H1 (cell line): ENCODE results near the gene PLXNA4. TPM values are rescaled to one million over a fixed set of nuclear protein-coding genes. Genes with fewer than 3 reads are reported as not detected.

Experiments used
- CTCF ChIA-PET: fragments of 300-600 bp; sonication (Branson Sonifier 250); formaldehyde crosslinking; loops from one replicate; lab custom pipeline; 2021; ENCODE audit not compliant: partially characterized antibody; lab: Charles Lee
- POLR2A ChIA-PET: fragments of 300-600 bp; sonication (Branson Sonifier 250); formaldehyde crosslinking; loops from one replicate; lab custom pipeline; 2021; ENCODE audit warnings: inconsistent platforms; ENCODE audit not compliant: partially characterized antibody; lab: Charles Lee
- DNase-seq, 2 experiments: peaks; one replicate each; pipeline versions ENCODE4 v3.0.0 to v3.0.0-alpha.2; 2010 to 2022; ENCODE audit warnings: low spot score in 2 of 2, low read depth in 1 of 2, mixed read lengths in 1 of 2
- FAIRE-seq: peaks from 2 replicates; lab custom pipeline; 2011; peaks lifted over from hg19 to GRCh38; lab: Jason Lieb, UNC
- H2AFZ ChIP-seq: 2 replicates; pipeline ENCODE4 v1.8.1; 2012; ENCODE audit warnings: low read length, inconsistent platforms
- H2AK5ac ChIP-seq: 2 replicates; pipeline ENCODE4 v1.6.1; 2013; ENCODE audit warnings: low read depth, low read length
- H2BK120ac ChIP-seq: replicated peaks from 2 replicates; pipeline ENCODE3; 2013; ENCODE audit warnings: low read depth, low read length, inconsistent platforms
- H2BK12ac ChIP-seq: 2 replicates; pipeline ENCODE4 v1.6.1; 2013; ENCODE audit warnings: low read depth, low read length
- H2BK15ac ChIP-seq: 2 replicates; pipeline ENCODE4 v1.6.1; 2013; ENCODE audit warnings: low read length
- H2BK20ac ChIP-seq: 2 replicates; pipeline ENCODE4 v1.6.1; 2013; ENCODE audit warnings: low read length
- H2BK5ac ChIP-seq: 2 replicates; pipeline ENCODE4 v1.6.1; 2013; ENCODE audit warnings: low read depth, low read length
- H3K14ac ChIP-seq: 2 replicates; pipeline ENCODE4 v1.6.1; 2013; ENCODE audit warnings: inconsistent platforms; ENCODE audit not compliant: insufficient read length
- H3K18ac ChIP-seq: 2 replicates; pipeline ENCODE4 v1.6.1; 2013; ENCODE audit warnings: low read length; ENCODE audit errors: extremely low read depth
- H3K23ac ChIP-seq: 2 replicates; pipeline ENCODE4 v1.6.1; 2013; ENCODE audit warnings: inconsistent platforms; ENCODE audit not compliant: insufficient read length
- H3K23me2 ChIP-seq: 2 replicates; pipeline ENCODE4 v1.6.1; 2013; ENCODE audit warnings: low read depth, low read length
- H3K27ac ChIP-seq: 2 replicates; pipeline ENCODE4 v1.6.1; 2011; ENCODE audit warnings: low read depth, low read length, inconsistent platforms
- H3K27me3 ChIP-seq, 4 experiments: replicated peaks in 1 of 4; 1 replicate in 1 of 4; 2 replicates in 3 of 4; pipeline versions ENCODE4 v1.6.1 to v1.8.1; 2011 to 2013; ENCODE audit warnings: low read length in 3 of 4, mild to moderate bottlenecking in 3 of 4, inconsistent platforms in 2 of 4, mixed read lengths in 2 of 4, moderate library complexity in 1 of 4; ENCODE audit not compliant: control insufficient read depth in 3 of 4, insufficient read depth in 3 of 4; ENCODE audit errors: extremely low read depth in 1 of 4
- H3K36me3 ChIP-seq, 4 experiments: 2 replicates each; pipeline versions ENCODE4 v1.6.1 to v1.8.1; 2011 to 2013; ENCODE audit warnings: mild to moderate bottlenecking in 4 of 4, low read length in 3 of 4, moderate library complexity in 2 of 4, control low read depth in 1 of 4, inconsistent platforms in 1 of 4; ENCODE audit not compliant: insufficient read depth in 4 of 4, control insufficient read depth in 2 of 4
- H3K4ac ChIP-seq: replicated peaks from 2 replicates; pipeline ENCODE3; 2013; ENCODE audit warnings: low read length, low read depth, mixed read lengths, inconsistent platforms; ENCODE audit not compliant: insufficient read length
- H3K4me1 ChIP-seq, 4 experiments: replicated peaks in 1 of 4; 1 replicate in 1 of 4; 2 replicates in 3 of 4; pipeline versions ENCODE4 v1.6.1 to v1.8.1; 2011 to 2013; ENCODE audit warnings: low read length in 3 of 4, inconsistent platforms in 2 of 4, mixed read lengths in 1 of 4; ENCODE audit not compliant: insufficient read depth in 4 of 4, control insufficient read depth in 3 of 4
- H3K4me2 ChIP-seq, 2 experiments: 2 replicates each; pipeline versions ENCODE4 v1.6.1 to v1.8.1; 2011 to 2013; ENCODE audit warnings: low read depth in 2 of 2, low read length in 2 of 2, control low read depth in 1 of 2, inconsistent platforms in 1 of 2, mild to moderate bottlenecking in 1 of 2; ENCODE audit not compliant: insufficient read depth in 1 of 2
- H3K4me3 ChIP-seq, 4 experiments: fragments of 200-600, 300-600 bp in 1 of 4; sonication (generic), shearing (Covaris generic), sonication (Bioruptor Twin) in 1 of 4; 2 replicates each; pipeline versions ENCODE4 v1.5.1 to v1.8.1; 2011 to 2016; ENCODE audit warnings: low read length in 4 of 4, low read depth in 3 of 4, control low read depth in 2 of 4, inconsistent platforms in 2 of 4, mild to moderate bottlenecking in 2 of 4, mixed read lengths in 1 of 4, moderate library complexity in 1 of 4; ENCODE audit not compliant: insufficient read depth in 2 of 4; ENCODE audit errors: extremely low read depth in 1 of 4
- H3K56ac ChIP-seq: replicated peaks from 2 replicates; pipeline ENCODE3; 2013; ENCODE audit warnings: low read depth, mild to moderate bottlenecking, mixed read lengths, low read length, inconsistent platforms; ENCODE audit not compliant: insufficient read length
- H3K79me1 ChIP-seq: 2 replicates; pipeline ENCODE4 v1.6.1; 2013; ENCODE audit warnings: low read depth, low read length, control low read depth
- H3K79me2 ChIP-seq, 2 experiments: 2 replicates each; pipeline versions ENCODE4 v1.6.1 to v1.8.1; 2012 to 2013; ENCODE audit warnings: low read length in 2 of 2, mild to moderate bottlenecking in 2 of 2, inconsistent platforms in 1 of 2; ENCODE audit not compliant: insufficient read depth in 2 of 2, control insufficient read depth in 1 of 2
- H3K9ac ChIP-seq, 4 experiments: replicated peaks in 1 of 4; 1 replicate in 1 of 4; 2 replicates in 3 of 4; pipeline versions ENCODE4 v1.6.1 to v1.8.1; 2011 to 2013; ENCODE audit warnings: low read depth in 3 of 4, low read length in 3 of 4, control low read depth in 2 of 4, mild to moderate bottlenecking in 2 of 4, moderate library complexity in 2 of 4, inconsistent platforms in 1 of 4; ENCODE audit errors: extremely low read depth in 1 of 4
- H3K9me3 ChIP-seq, 2 experiments: 2 replicates each; pipeline versions ENCODE4 v1.6.1 to v1.8.1; 2012 to 2013; ENCODE audit warnings: mild to moderate bottlenecking in 2 of 2, moderate library complexity in 2 of 2, control low read depth in 1 of 2, inconsistent platforms in 1 of 2, low read depth in 1 of 2, low read length in 1 of 2, mixed read lengths in 1 of 2; ENCODE audit not compliant: insufficient read depth in 2 of 2
- H4K20me1 ChIP-seq, 2 experiments: replicated peaks in 1 of 2; 2 replicates each; pipeline versions ENCODE3 to v1.8.1; 2011 to 2013; ENCODE audit warnings: inconsistent platforms in 2 of 2, low read length in 2 of 2, mild to moderate bottlenecking in 1 of 2; ENCODE audit not compliant: insufficient read depth in 2 of 2, control insufficient read depth in 1 of 2
- H4K5ac ChIP-seq: 2 replicates; pipeline ENCODE4 v1.6.1; 2013; ENCODE audit warnings: low read length, low read depth, mixed read lengths, inconsistent platforms; ENCODE audit not compliant: insufficient read length
- H4K8ac ChIP-seq: 2 replicates; pipeline ENCODE4 v1.8.0; 2013; ENCODE audit warnings: mild to moderate bottlenecking, moderate library complexity, low read length, inconsistent platforms; ENCODE audit not compliant: insufficient read depth; ENCODE audit errors: extremely low read depth
- H4K91ac ChIP-seq: replicated peaks from 2 replicates; pipeline ENCODE3; 2013; ENCODE audit warnings: low read length, mixed read lengths, inconsistent platforms; ENCODE audit not compliant: insufficient read length
- ASH2L ChIP-seq: fragments of 200-600, 300-600 bp; sonication (generic); IDR thresholded peaks from one replicate; pipeline ENCODE4 v1.7.1; 2017; ENCODE audit warnings: low read length
- BCL11A ChIP-seq, 2 experiments: IDR thresholded peaks; one replicate each; pipeline ENCODE4 v1.6.1; 2011; ENCODE audit warnings: low read depth in 2 of 2, low read length in 2 of 2, mild to moderate bottlenecking in 2 of 2
- KDM4A ChIP-seq: IDR thresholded peaks from one replicate; pipeline ENCODE4 v1.7.1; 2012; ENCODE audit warnings: low read depth, mild to moderate bottlenecking, moderate library complexity, low read length, inconsistent platforms; ENCODE audit not compliant: severe bottlenecking
- KDM5A ChIP-seq: fragments of 200-600 bp; IDR thresholded peaks from 2 replicates; pipeline ENCODE4 v1.7.1; 2012; ENCODE audit warnings: mild to moderate bottlenecking, low read length, inconsistent platforms, mixed read lengths
- NRF1 ChIP-seq: IDR thresholded peaks from 2 replicates; pipeline ENCODE4 v1.6.1; 2011; ENCODE audit warnings: mild to moderate bottlenecking, low read depth, low read length, improper control_type of control experiment
- POLR2A ChIP-seq, 2 experiments: IDR thresholded peaks; 1 replicate in 1 of 2; 2 replicates in 1 of 2; pipeline ENCODE4 v1.6.1; 2011; ENCODE audit warnings: low read depth in 2 of 2, low read length in 2 of 2, mild to moderate bottlenecking in 2 of 2; ENCODE audit errors: control extremely low read depth in 1 of 2
- RNF2 ChIP-seq: fragments of 200-900, 300-1000 bp; sonication (generic); IDR thresholded peaks from 2 replicates; pipeline ENCODE4 v1.7.1; 2016; ENCODE audit warnings: borderline replicate concordance, low read depth, mild to moderate bottlenecking, antibody characterized with exemption, low read length; ENCODE audit not compliant: poor library complexity, severe bottlenecking; ENCODE audit errors: missing control alignments
- SP2 ChIP-seq: IDR thresholded peaks from 2 replicates; pipeline ENCODE4 v1.6.1; 2012; ENCODE audit warnings: mild to moderate bottlenecking, low read length, inconsistent platforms
- SUZ12 ChIP-seq: fragments of 200-600 bp; sonication (generic); IDR thresholded peaks from 2 replicates; pipeline ENCODE4 v1.6.1; 2012; ENCODE audit warnings: mild to moderate bottlenecking, inconsistent platforms, low read length, moderate library complexity, mixed read lengths
- YY1 ChIP-seq: IDR thresholded peaks from 2 replicates; pipeline ENCODE4 v1.6.1; 2011; ENCODE audit warnings: low read depth, mild to moderate bottlenecking, low read length
- ZNF274 ChIP-seq: IDR thresholded peaks from 2 replicates; pipeline ENCODE4 v1.7.0; 2012; ENCODE audit warnings: low read length, borderline replicate concordance; ENCODE audit errors: extremely low read depth
- WGBS, 2 experiments: shearing (Covaris generic) in 1 of 2; methylation state at CpG; one replicate each; pipeline versions ENCODE4 v1.1.6 to v1.1.7; 2013 to 2015; ENCODE audit warnings: low lambda C conversion rate in 2 of 2, mixed read lengths in 2 of 2, inconsistent platforms in 1 of 2, low coverage in 1 of 2, missing lambda C conversion rate in 1 of 2; ENCODE audit not compliant: insufficient replicate concordance in 2 of 2, insufficient coverage in 1 of 2, insufficient read length in 1 of 2; ENCODE audit errors: extremely low coverage in 1 of 2, missing lambda C conversion rate in 1 of 2; 5-methylcytosine and 5-hydroxymethylcytosine counted together
- polyA plus RNA-seq, 7 experiments: library from polyadenylated mRNA; depleted of rRNA in 3 of 7; stranded (reverse) in 5 of 7; unstranded in 2 of 7; fragments of >200 nt in 5 of 7; fragments of 200-250 nt in 2 of 7; gene quantifications; 1 replicate in 5 of 7; 2 replicates in 1 of 7; 4 replicates in 1 of 7; pipeline versions ENCODE4 v1.2.1 to v1.2.3, GENCODE V29; 2011 to 2013; ENCODE audit warnings: missing spikeins in 2 of 7, mixed read lengths in 2 of 7
- total RNA-seq: library from RNA; stranded (reverse); fragmentation: NEBNext Ultra II Directional; extraction: Animal tissue kit (Norgen Biotek cat#: 25700); gene quantifications from 2 replicates; pipeline ENCODE4 v1.2.1, GENCODE V29; 2021
- TF ChIP-seq, protein P1 (sequence below): IDR thresholded peaks from 2 replicates; pipeline ENCODE4 v1.6.1; 2012; ENCODE audit warnings: low read length, inconsistent platforms
- TF ChIP-seq, protein P2 (sequence below): IDR thresholded peaks from 2 replicates; pipeline ENCODE4 v1.6.1; 2012; ENCODE audit warnings: inconsistent platforms

The PLXNA4 gene
- total and polyA plus RNA-seq, 2 of the 8 experiments (the other 6 are each of a cell fraction or from before 2014, with no cell fraction given): 0.76 to 0.79 TPM

GRCh38 chr7:132436121-132436520 is 140.1 kb downstream of the PLXNA4 start:
- Histone ChIP-seq H3K23ac (no peak overlapping the region), H3K4me3 (no peak overlapping the region), H3K23me2 (no peaks in the 10 kb centered on the region), H2BK12ac (no peak overlapping the region), H3K27me3 (no peaks in the 10 kb centered on the region), H2BK5ac (no peak overlapping the region), H2BK15ac (no peak overlapping the region), H3K56ac (no peak overlapping the region), H3K4me2 (no peak overlapping the region), H3K79me1 (no peaks in the 10 kb centered on the region), H3K79me2 (no peaks in the 10 kb centered on the region), H3K18ac (no peak overlapping the region), H4K91ac (no peak overlapping the region), H4K5ac (no peak overlapping the region), H3K4ac (no peak overlapping the region), H3K36me3 (no peaks in the 10 kb centered on the region), H3K9me3 (no peaks in the 10 kb centered on the region), H2AK5ac (no peak overlapping the region), H2BK120ac (no peak overlapping the region), H3K4me1 (no peaks in the 10 kb centered on the region), H3K14ac (no peak overlapping the region), H2AFZ (no peak overlapping the region), H4K20me1 (no peaks in the 10 kb centered on the region), H3K9ac (no peak overlapping the region), H4K8ac (no peak overlapping the region), H3K27ac (no peak overlapping the region), H2BK20ac (no peak overlapping the region)
- DNase-seq (no peak), FAIRE-seq (no peak)
- 84% methylated on average over 8 of the region's 8 CpGs; no CpG with 5 or more reads in 1 of the 2 experiments for WGBS, 2 experiments
- ChIA-PET CTCF (interaction anchor here (1.1 to 1.9 kb wide), 3 partner anchors 8 to 144 kb away, joined by 3 to 6 read pairs (median 5); no protein-coding TSS in a partner anchor), POLR2A (no interaction called here)
- TF ChIP-seq BCL11A (IDR thresholded peaks at IDR 0.05; ENCODE audit: low read depth in 2 of 2, low read length in 2 of 2) (no peak), KDM4A (no peak), ZNF274 (no peak), NRF1 (no peak), YY1 (no peak), POLR2A (IDR thresholded peaks at IDR 0.05; ENCODE audit: control extremely low read depth in 1 of 2, low read depth in 2 of 2, low read length in 2 of 2) (no peak), SP2 (no peak), SUZ12 (no peak), RNF2 (no peak), ASH2L (no peak), KDM5A (no peak)
- TF ChIP-seq, protein P1, sequence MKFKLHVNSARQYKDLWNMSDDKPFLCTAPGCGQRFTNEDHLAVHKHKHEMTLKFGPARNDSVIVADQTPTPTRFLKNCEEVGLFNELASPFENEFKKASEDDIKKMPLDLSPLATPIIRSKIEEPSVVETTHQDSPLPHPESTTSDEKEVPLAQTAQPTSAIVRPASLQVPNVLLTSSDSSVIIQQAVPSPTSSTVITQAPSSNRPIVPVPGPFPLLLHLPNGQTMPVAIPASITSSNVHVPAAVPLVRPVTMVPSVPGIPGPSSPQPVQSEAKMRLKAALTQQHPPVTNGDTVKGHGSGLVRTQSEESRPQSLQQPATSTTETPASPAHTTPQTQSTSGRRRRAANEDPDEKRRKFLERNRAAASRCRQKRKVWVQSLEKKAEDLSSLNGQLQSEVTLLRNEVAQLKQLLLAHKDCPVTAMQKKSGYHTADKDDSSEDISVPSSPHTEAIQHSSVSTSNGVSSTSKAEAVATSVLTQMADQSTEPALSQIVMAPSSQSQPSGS: no peak
- TF ChIP-seq, protein P2, sequence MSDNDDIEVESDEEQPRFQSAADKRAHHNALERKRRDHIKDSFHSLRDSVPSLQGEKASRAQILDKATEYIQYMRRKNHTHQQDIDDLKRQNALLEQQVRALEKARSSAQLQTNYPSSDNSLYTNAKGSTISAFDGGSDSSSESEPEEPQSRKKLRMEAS: no peak
